GM06990 (cell line): ENCODE data around the gene TUSC1.
"Not testable (repeated sequence)": the region's sequence is repeated elsewhere in the genome, so short reads cannot be mapped to it uniquely, and the experiment has no call there.

ENCODE experiments used
- DNase-seq: peaks from one replicate; pipeline ENCODE4 v3.0.0-alpha.2; 2011; ENCODE audit not compliant: insufficient read length; ENCODE audit errors: extremely low read depth
- H3K27me3 ChIP-seq: replicated peaks from 2 replicates; pipeline ENCODE4 v1.6.0; 2011; ENCODE audit warnings: low read length; ENCODE audit not compliant: control insufficient read depth, insufficient read depth
- H3K36me3 ChIP-seq: 2 replicates; pipeline ENCODE4 v1.5.1; 2011; ENCODE audit warnings: low read length; ENCODE audit not compliant: control insufficient read depth, insufficient read depth
- H3K4me3 ChIP-seq: replicated peaks from 2 replicates; pipeline ENCODE4 v1.5.1; 2011; ENCODE audit warnings: low read depth, mild to moderate bottlenecking, control low read depth, low read length
- TF ChIP-seq, protein P1 (sequence below): IDR thresholded peaks from 2 replicates; pipeline ENCODE4 v1.5.1; 2011; ENCODE audit warnings: low read length, control low read depth, mild to moderate bottlenecking, inconsistent platforms; ENCODE audit not compliant: insufficient read depth, poor library complexity, severe bottlenecking

TUSC1 gene

GRCh38 chr9:25704800-25705199, 26.6 kb upstream of the TUSC1 start:
- TF ChIP-seq, protein P1, sequence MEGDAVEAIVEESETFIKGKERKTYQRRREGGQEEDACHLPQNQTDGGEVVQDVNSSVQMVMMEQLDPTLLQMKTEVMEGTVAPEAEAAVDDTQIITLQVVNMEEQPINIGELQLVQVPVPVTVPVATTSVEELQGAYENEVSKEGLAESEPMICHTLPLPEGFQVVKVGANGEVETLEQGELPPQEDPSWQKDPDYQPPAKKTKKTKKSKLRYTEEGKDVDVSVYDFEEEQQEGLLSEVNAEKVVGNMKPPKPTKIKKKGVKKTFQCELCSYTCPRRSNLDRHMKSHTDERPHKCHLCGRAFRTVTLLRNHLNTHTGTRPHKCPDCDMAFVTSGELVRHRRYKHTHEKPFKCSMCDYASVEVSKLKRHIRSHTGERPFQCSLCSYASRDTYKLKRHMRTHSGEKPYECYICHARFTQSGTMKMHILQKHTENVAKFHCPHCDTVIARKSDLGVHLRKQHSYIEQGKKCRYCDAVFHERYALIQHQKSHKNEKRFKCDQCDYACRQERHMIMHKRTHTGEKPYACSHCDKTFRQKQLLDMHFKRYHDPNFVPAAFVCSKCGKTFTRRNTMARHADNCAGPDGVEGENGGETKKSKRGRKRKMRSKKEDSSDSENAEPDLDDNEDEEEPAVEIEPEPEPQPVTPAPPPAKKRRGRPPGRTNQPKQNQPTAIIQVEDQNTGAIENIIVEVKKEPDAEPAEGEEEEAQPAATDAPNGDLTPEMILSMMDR, result no peak
- Histone ChIP-seq H3K4me3 (no peak overlapping the region), H3K36me3 (no peaks in the 10 kb centered on the region), H3K27me3 (no peaks in the 10 kb centered on the region)
- DNase-seq, result no peak

GRCh38 chr9:25703701-25704357, 25.6 kb upstream of the TUSC1 start:
- TF ChIP-seq, protein P1, result no peak
- H3K4me3 ChIP-seq, result no peak overlapping the region
- no peak for DNase-seq
- no peaks in the 10 kb centered on the region for H3K36me3 ChIP-seq
- no peaks in the 10 kb centered on the region for H3K27me3 ChIP-seq

- DNase-seq, result no peak
- no peaks in the 10 kb centered on the region for H3K27me3 ChIP-seq
- H3K36me3 ChIP-seq, result no peaks in the 10 kb centered on the region
- TF ChIP-seq, protein P1, result no peak
- no peak overlapping the region for H3K4me3 ChIP-seq
Observed at GRCh38 chr9:25702536-25702935, 24.3 kb upstream of the TUSC1 start.

DNA sequence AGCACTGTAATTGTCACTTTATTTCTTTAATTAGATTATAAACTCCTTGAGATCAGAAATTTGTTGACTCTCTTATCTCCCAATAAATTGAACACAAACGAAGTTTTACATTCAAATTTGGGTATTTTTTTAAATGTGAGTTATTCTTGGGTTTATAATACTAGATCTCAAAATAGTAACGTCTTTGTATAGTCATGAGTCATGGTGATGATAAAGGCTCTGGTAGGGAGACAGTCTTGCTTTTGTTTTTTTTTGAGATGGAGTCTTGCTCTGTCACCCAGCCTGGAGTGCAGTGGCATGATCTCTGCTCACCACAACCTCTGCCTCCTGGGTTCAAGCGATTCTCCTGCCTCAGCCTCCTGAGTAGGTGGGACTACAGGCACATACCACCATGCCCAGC, 22.7 kb upstream of the TUSC1 start:
- not testable (repeated sequence) for H3K27me3 ChIP-seq, H3K4me3 ChIP-seq, DNase-seq, H3K36me3 ChIP-seq

DNA sequence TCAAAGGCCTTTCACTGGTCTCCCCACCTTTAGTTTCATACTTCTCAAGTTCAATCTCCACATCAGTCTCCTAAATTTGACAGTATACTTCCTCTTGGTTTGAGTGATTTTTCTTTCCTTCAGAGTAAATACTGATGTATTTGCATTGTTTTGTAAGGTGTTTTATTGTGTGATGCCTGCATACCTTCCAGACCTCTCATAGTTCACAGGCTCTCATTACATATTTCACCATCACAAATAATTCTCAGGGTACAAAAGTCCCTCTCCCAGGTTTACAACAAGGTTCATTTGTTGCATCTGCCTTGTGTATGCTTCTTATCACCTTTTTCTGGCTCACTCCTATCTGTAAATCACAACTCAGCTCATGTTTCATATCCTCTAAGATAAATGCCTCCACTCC, 22.2 kb upstream of the TUSC1 start:
- DNase-seq, result no peak
- TF ChIP-seq, protein P1, result no peak
- H3K36me3 ChIP-seq, result no peaks in the 10 kb centered on the region
- H3K27me3 ChIP-seq, result no peaks in the 10 kb centered on the region
- H3K4me3 ChIP-seq, result no peak overlapping the region

GRCh38 chr9:25691786-25692185, 13.5 kb upstream of the TUSC1 start:
- Histone ChIP-seq H3K27me3 (no peaks in the 10 kb centered on the region), H3K4me3 (no peak overlapping the region), H3K36me3 (no peaks in the 10 kb centered on the region)
- TF ChIP-seq, protein P1, result no peak
- no peak for DNase-seq
